Anterior cingulate cortex (tissue), 58 donors: ENCODE data around the gene ZNF333.
"Not testable (repeated sequence)": the region's sequence is repeated elsewhere in the genome, so short reads cannot be mapped to it uniquely, and the experiment has no call there.

Experiments used
- DNase-seq, 58 donors: peaks; one replicate each; lab custom pipeline; 2025; lab: John Stamatoyannopoulos, UW

The ZNF333 gene

GRCh38 chr19:14695471-14695870 lies 5.6 kb downstream of the ZNF333 start:
- peak in 2 of 58 donors; percentile 2 to 3 for DNase-seq

GRCh38 chr19:14699641-14700040 lies 9.8 kb downstream of the ZNF333 start:
- no peak for DNase-seq

DNA sequence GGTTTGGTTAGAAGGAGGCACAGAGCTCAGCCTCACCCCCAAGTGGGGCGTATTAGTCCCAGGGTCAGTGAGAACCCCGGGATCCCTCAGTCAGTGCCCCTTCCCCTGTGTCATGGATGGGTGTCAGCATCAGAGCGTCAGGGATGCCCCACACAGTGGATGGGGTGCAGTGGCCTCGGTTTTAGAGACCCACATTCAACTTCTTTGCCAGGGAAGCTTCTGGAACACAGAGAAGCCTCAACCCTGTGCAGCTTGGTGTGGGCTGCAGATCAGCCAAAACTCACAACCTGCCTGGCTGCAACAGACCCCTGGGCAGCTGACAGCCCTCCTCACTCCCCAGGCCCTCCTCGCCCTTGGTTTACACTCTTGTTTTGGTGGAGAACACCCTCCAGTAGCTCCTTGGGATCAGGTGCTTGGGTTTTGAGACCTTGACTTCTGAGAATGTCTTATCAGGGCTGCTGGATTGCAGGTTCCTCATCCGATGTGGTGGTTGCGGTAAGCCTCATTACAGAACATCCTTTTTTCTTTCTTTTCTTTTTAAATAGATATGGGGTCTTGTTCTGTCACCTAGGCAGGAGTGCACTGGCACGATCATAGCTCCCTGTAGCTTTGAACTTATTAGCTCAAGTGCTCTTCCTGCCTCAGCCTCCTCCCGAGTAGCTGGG lies 11.0 kb downstream of the ZNF333 start:
- no peak for DNase-seq

DNA sequence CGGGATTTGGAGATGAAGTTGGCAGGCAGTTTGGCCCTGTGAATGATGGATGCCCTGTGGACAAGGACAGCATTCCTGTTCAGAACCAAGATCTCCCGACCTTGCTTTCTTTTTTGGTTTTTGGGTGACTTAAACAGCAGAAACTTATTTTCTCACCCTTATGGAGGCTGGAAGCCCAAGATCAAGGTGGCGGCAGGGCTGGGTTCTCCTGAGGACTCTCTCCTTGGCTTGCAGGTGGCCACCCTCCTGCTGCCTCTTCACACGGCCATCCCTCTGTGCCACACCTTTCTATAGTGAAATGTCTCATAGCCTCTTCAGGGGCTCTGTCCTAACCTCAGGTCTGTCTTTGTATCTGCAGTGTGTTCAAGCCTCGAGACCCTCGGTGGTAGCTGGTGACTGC lies 14.0 kb downstream of the ZNF333 start:
- DNase-seq, result no peak

GRCh38 chr19:14704450-14704849 lies 14.6 kb downstream of the ZNF333 start:
- no peak for DNase-seq

DNA sequence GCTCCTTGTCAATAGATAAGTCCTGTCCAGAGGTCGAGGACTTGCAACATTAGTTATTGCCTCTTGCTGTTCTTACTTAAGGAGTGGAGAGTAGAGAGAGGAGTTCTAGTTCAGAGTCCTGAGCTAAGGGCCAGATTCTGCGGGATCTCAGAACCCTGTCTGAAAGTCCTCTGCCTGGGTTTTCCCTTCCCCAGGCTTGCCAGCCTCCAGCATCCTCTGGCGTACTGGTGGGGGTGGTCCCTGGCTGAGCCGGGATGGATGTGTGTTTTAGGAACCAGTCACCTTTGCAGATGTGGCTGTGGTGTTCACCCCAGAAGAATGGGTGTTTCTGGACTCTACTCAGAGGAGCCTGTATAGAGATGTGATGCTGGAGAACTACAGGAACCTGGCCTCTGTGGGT lies 26.0 kb downstream of the ZNF333 start:
- no peak for DNase-seq

DNA sequence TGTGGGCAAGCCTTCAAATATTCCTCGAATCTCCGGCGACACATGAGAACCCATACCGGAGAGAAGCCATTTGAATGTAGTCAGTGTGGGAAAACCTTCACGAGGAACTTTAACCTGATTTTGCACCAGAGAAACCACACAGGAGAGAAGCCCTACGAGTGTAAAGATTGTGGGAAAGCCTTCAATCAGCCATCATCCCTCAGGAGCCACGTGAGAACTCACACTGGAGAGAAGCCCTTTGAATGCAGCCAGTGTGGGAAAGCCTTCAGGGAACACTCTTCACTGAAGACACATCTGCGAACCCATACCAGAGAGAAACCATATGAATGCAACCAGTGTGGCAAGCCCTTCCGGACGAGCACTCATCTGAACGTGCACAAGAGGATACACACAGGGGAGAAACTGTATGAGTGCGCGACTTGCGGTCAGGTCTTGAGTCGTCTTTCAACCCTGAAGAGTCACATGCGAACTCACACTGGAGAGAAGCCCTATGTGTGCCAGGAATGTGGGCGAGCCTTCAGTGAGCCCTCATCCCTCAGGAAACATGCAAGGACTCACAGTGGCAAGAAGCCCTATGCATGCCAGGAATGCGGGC lies 28.8 kb downstream of the ZNF333 start:
- DNase-seq, result no peak

DNA sequence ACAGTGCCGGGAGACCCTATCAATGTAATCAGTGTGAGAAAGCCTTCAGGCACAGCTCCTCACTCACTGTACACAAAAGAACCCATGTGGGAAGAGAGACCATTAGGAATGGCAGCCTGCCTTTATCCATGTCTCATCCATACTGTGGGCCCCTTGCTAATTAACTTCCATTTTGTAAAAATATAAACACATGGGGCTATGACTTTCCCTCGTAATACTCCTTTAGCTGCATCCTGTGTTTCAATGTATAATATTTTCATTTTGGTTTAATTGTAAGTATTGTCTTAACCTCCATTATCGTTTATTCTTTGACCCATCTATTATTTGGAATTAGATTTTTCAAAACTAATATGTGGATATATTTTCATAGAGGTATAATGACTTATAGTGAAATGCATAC lies 29.3 kb downstream of the ZNF333 start:
- no peak for DNase-seq

- DNase-seq, result no peak
Measured at GRCh38 chr19:14722127-14722526, 32.3 kb downstream of the ZNF333 start.

GRCh38 chr19:14728595-14728994 lies 38.7 kb downstream of the ZNF333 start:
- DNase-seq, result no peak

GRCh38 chr19:14731200-14731599 lies 41.4 kb downstream of the ZNF333 start:
- DNase-seq, result no peak

- DNase-seq, result no peak
Measured at GRCh38 chr19:14732510-14732909, 42.7 kb downstream of the ZNF333 start.

GRCh38 chr19:14733574-14733973 lies 43.7 kb downstream of the ZNF333 start:
- no peak for DNase-seq

GRCh38 chr19:14735915-14736314 lies 46.1 kb downstream of the ZNF333 start:
- DNase-seq, result no peak

DNA sequence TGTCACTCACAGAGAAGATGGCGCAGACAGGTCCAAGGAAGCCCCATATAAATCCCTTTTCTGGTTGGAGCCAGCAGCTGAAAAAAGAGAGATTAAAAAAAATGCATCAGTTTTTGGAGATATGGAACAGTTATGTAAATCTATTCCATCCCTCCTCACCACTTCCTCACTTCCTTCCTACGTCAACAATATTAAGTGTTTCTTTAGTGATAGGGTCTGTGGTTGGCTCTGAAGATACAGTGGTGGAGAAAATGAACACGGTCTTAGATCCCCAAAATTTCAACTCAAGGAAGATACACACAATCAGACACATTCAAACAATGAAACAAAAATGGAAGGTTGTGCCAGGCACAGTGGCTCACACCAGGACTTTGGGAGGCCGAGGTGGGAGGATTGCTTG lies 57.0 kb downstream of the ZNF333 start:
- DNase-seq, result no peak

DNA sequence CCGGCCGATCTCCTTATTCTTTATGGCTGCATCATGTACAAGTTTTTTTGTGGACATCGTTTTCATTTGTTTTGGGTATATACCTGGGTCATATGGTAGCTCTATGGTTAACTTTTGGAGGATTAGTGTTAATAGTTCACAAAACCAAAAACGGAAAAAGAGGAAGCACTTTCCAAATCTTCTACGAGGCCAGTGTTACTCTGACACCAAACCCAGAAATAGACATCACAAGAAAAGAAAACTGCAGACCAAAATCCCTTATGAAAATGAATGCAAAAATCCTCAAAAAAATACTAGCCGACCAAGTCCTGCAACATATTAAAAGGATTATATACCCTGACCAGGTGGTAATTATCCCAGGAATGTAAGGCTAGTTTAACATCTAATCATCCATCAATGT lies 58.8 kb downstream of the ZNF333 start:
- no peak for DNase-seq

GRCh38 chr19:14758816-14759215 lies 69.0 kb downstream of the ZNF333 start:
- DNase-seq, result no peak

- no peak for DNase-seq
Measured at GRCh38 chr19:14761607-14762006, 71.8 kb downstream of the ZNF333 start.

DNA sequence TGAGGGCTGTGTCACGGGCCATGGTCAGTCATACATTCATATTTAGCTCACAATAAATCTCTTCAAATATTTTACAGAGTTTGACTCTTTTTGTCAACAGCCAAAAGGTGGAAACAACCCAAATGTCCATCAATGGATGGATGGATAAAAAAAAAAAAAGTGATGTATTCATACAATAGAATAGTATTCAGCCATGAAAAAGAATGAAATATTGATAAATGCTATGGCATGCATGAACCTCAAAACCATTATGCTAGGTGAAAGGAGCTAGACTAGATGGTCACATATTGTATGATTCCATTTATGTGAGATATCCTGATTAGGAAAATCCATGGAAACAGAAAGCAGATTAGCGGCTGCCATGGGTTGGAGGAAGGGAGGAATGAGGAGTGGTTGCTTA lies 72.3 kb downstream of the ZNF333 start:
- no peak for DNase-seq

DNA sequence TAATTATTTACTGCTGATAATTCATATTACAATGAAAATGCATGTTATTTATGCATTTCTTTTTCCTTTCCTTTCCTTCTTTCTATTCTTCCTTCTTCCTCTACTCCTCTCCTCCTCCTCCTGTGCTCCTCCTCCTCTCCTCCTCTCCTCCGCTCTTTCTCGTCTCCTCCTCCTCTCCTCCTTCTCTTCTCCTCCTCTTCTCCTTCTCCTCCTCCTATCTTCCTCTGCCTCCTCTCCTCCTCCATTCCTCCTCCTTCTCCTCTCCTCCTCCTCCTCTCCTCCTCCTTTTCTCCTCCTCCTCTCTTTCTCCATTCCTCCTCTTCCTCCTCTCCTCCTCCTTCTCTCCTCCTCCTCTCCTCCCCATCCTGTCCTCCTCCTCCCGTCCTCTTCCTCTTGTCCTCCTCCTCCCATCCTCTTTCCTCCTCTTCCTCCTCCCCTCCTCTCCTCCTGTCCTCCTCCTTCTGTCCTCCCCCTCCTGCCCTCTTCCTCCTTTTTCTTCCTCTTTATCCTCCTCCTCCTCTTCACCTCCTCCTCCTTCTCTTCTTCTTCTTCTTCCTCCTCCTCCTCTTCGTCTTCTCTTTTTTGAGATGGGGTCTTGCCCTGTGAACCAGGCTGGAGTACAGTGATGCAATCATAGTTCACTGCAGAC lies 73.8 kb downstream of the ZNF333 start:
- DNase-seq, result no peak

DNA sequence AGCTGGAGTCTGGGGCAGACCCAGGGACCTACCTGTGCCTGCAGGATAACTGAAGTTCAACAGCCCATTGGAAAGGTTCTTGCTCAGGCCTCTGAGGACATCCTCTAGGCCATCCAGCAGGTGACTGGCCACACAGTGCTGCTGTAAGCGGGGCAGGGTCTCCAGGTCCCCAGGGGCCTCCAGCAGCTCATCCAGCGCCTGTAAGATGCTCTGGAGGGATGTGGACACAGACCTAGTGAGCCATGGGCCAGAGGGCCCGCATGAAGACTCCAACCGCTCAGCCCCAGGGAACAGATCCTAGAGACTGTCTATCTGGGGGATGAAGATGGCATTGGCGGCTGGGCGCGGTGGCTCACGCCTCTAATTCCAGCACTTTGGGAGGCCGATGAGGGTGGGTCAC lies 74.6 kb downstream of the ZNF333 start:
- no peak for DNase-seq

DNA sequence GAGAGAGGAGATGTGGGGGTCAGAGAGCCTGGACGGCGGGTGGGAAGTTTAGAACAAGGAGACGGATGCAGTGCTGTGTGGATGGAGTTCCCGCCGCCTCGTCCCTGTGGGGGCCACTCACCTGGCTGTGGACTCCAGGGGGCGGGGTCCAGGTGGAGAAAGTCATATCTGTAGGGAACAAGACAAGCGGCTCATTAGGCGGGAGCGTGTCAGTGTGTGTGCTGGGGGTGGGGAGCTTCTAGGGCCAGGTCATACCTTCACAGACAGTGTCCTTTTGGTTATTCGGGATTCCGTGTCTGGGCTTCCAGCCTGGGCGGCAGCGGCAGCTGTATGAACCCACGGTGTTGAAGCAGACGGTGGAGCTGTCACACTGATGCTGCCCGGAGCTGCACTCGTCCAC lies 75.6 kb downstream of the ZNF333 start:
- DNase-seq, result not testable (repeated sequence)
